Inferior parietal cortex (tissue), 1 donor: Measurements from ENCODE around the gene ATG7.

Experiments
- DNase-seq: peaks from one replicate; pipeline ENCODE4 v3.0.0-alpha.2; 2016; ENCODE audit errors: extremely low spot score

Gene ATG7

GRCh38 chr3:11536132-11536935, 264.1 kb downstream of the ATG7 start:
- DNase-seq = no peak

- DNase-seq = no peak
Observed at GRCh38 chr3:11536936-11537612, 264.9 kb downstream of the ATG7 start.

- DNase-seq = no peak
Observed at GRCh38 chr3:11538581-11538980, 266.4 kb downstream of the ATG7 start.

- DNase-seq = no peak
Observed at GRCh38 chr3:11539218-11539617, 267.0 kb downstream of the ATG7 start.

- no peak for DNase-seq
Observed at GRCh38 chr3:11539677-11540076, 267.5 kb downstream of the ATG7 start.

GRCh38 chr3:11541321-11542303, 269.4 kb downstream of the ATG7 start:
- DNase-seq = no peak

GRCh38 chr3:11542551-11542950, 270.4 kb downstream of the ATG7 start:
- no peak for DNase-seq

GRCh38 chr3:11543141-11543947, 271.1 kb downstream of the ATG7 start:
- DNase-seq = no peak

GRCh38 chr3:11543948-11544387, 271.8 kb downstream of the ATG7 start:
- no peak for DNase-seq

- DNase-seq = no peak
Observed at GRCh38 chr3:11544412-11545181, 272.4 kb downstream of the ATG7 start.

GRCh38 chr3:11545186-11545851, 273.1 kb downstream of the ATG7 start:
- DNase-seq = no peak

- no peak for DNase-seq
Observed at GRCh38 chr3:11546657-11547302, 274.6 kb downstream of the ATG7 start.

- no peak for DNase-seq
Observed at GRCh38 chr3:11547498-11547897, 275.3 kb downstream of the ATG7 start.

- DNase-seq = no peak
Observed at GRCh38 chr3:11548721-11549131, 276.5 kb downstream of the ATG7 start.

GRCh38 chr3:11549580-11550140, 277.5 kb downstream of the ATG7 start:
- no peak for DNase-seq

- no peak for DNase-seq
Observed at GRCh38 chr3:11551036-11551435, 278.8 kb downstream of the ATG7 start.

- DNase-seq = no peak
Observed at GRCh38 chr3:11552289-11553264, 280.4 kb downstream of the ATG7 start.
